Activated naive CD4-positive, alpha-beta T cell treated with anti-CD3 and anti-CD28 coated beads, Interleukin-2, amount 10 ng/mL, durations not matched to agents 7 days and 5 days (primary cell): ENCODE data around the gene FAM180B.

Experiments
- CTCF ChIA-PET: fragments of 350-600 bp; sonication (Branson Sonifier 250); formaldehyde crosslinking; loops from one replicate; lab custom pipeline; 2021; ENCODE audit warnings: antibody characterized with exemption; lab: Charles Lee
- DNase-seq: peaks from one replicate; pipeline ENCODE4 v3.0.0-alpha.2; 2020
- H3K27ac Mint-ChIP-seq: one replicate; pipeline ENCODE4 v1.8.0; 2021; ENCODE audit warnings: mild to moderate bottlenecking, moderate library complexity, mixed read lengths
- H3K27me3 Mint-ChIP-seq: one replicate; pipeline ENCODE4 v1.8.0; 2021; ENCODE audit warnings: mild to moderate bottlenecking, mixed read lengths
- H3K36me3 Mint-ChIP-seq: one replicate; pipeline ENCODE4 v1.8.0; 2021; ENCODE audit warnings: mixed read lengths
- H3K4me1 Mint-ChIP-seq: one replicate; pipeline ENCODE4 v1.8.0; 2021; ENCODE audit warnings: mixed read lengths
- H3K4me3 Mint-ChIP-seq: one replicate; pipeline ENCODE4 v1.8.0; 2021; ENCODE audit warnings: mild to moderate bottlenecking, moderate library complexity, mixed read lengths
- H3K9me3 Mint-ChIP-seq: one replicate; pipeline ENCODE4 v1.8.0; 2021; ENCODE audit warnings: mixed read lengths

Gene FAM180B

GRCh38 chr11:47593934-47594855 is 7.7 kb downstream of the FAM180B start, which contains the start of gene C1QTNF4:
Gene C1QTNF4 (minus strand): TSS chr11:47594411. CDS start chr11:47590810, 3,601 bp downstream.
- peaks cover 59% of the 10 kb centered on the region for H3K27me3 Mint-ChIP-seq
- H3K36me3 Mint-ChIP-seq: no peaks in the 10 kb centered on the region
- no peak within 1 kb of the TSS for H3K27ac Mint-ChIP-seq
- CTCF ChIA-PET: no interaction called here
- no peaks in the 10 kb centered on the region for H3K9me3 Mint-ChIP-seq
- H3K4me1 Mint-ChIP-seq: peaks cover 18% of the 10 kb centered on the region
- no peak for DNase-seq
- H3K4me3 Mint-ChIP-seq: no peak within 1 kb of the TSS

- Mint-ChIP-seq H3K27ac (no peak overlapping the region), H3K4me3 (no peak overlapping the region), H3K4me1 (peaks cover 18% of the 10 kb centered on the region), H3K36me3 (no peaks in the 10 kb centered on the region), H3K27me3 (peaks cover 59% of the 10 kb centered on the region), H3K9me3 (no peaks in the 10 kb centered on the region)
- DNase-seq: no peak
- CTCF ChIA-PET: no interaction called here
These were observed 8.6 kb downstream of the FAM180B start for GRCh38 chr11:47595029-47595428.

GRCh38 chr11:47595967-47596366 is 9.5 kb downstream of the FAM180B start:
- Mint-ChIP-seq H3K4me3 (no peak overlapping the region), H3K27me3 (peaks cover 59% of the 10 kb centered on the region), H3K36me3 (no peaks in the 10 kb centered on the region), H3K27ac (no peak overlapping the region), H3K4me1 (peaks cover 17% of the 10 kb centered on the region), H3K9me3 (no peaks in the 10 kb centered on the region)
- CTCF ChIA-PET: no interaction called here
- DNase-seq: no peak

- no peaks in the 10 kb centered on the region for H3K9me3 Mint-ChIP-seq
- CTCF ChIA-PET: no interaction called here
- H3K4me1 Mint-ChIP-seq: no peaks in the 10 kb centered on the region
- no peak overlapping the region for H3K27ac Mint-ChIP-seq
- H3K36me3 Mint-ChIP-seq: no peaks in the 10 kb centered on the region
- H3K4me3 Mint-ChIP-seq: no peak overlapping the region
- H3K27me3 Mint-ChIP-seq: peaks cover 31% of the 10 kb centered on the region
- no peak for DNase-seq
These were observed 13.4 kb downstream of the FAM180B start for GRCh38 chr11:47599902-47600301.

GRCh38 chr11:47603295-47603694 is 16.8 kb downstream of the FAM180B start:
- Mint-ChIP-seq H3K4me3 (no peak overlapping the region), H3K36me3 (peaks cover 5% of the 10 kb centered on the region), H3K27me3 (peaks cover 13% of the 10 kb centered on the region), H3K27ac (no peak overlapping the region), H3K9me3 (no peaks in the 10 kb centered on the region), H3K4me1 (peaks cover 3% of the 10 kb centered on the region)
- CTCF ChIA-PET: no interaction called here
- DNase-seq: no peak

- peaks cover 10% of the 10 kb centered on the region for H3K4me1 Mint-ChIP-seq
- H3K36me3 Mint-ChIP-seq: peaks cover 5% of the 10 kb centered on the region
- DNase-seq: no peak
- no peak overlapping the region for H3K4me3 Mint-ChIP-seq
- no peak overlapping the region for H3K27ac Mint-ChIP-seq
- CTCF ChIA-PET: no interaction called here
- H3K27me3 Mint-ChIP-seq: peaks cover 11% of the 10 kb centered on the region
- H3K9me3 Mint-ChIP-seq: no peaks in the 10 kb centered on the region
These were observed 19.4 kb downstream of the FAM180B start for GRCh38 chr11:47605921-47606320.

GRCh38 chr11:47606731-47607130 is 20.3 kb downstream of the FAM180B start:
- H3K9me3 Mint-ChIP-seq: no peaks in the 10 kb centered on the region
- no peak overlapping the region for H3K27ac Mint-ChIP-seq

GRCh38 chr11:47607380-47607779 is 20.9 kb downstream of the FAM180B start:
- DNase-seq: no peak
- H3K4me3 Mint-ChIP-seq: no peak overlapping the region
- no peak overlapping the region for H3K27ac Mint-ChIP-seq
- H3K4me1 Mint-ChIP-seq: peaks cover 10% of the 10 kb centered on the region
- H3K27me3 Mint-ChIP-seq: peaks cover 5% of the 10 kb centered on the region
- CTCF ChIA-PET: interaction anchor here (1.2 to 1.6 kb wide), 2 partner anchors 10 to 26 kb away, joined by 3 to 7 read pairs; no protein-coding TSS in a partner anchor
- H3K9me3 Mint-ChIP-seq: no peaks in the 10 kb centered on the region
- peaks cover 5% of the 10 kb centered on the region for H3K36me3 Mint-ChIP-seq

More at GRCh38 chr11:47606731-47607130, 20.3 kb downstream of the FAM180B start:
- Mint-ChIP-seq H3K36me3 (peaks cover 5% of the 10 kb centered on the region), H3K27me3 (peaks cover 9% of the 10 kb centered on the region), H3K4me3 (no peak overlapping the region), H3K4me1 (peaks cover 10% of the 10 kb centered on the region)
- CTCF ChIA-PET: interaction anchor here (1.2 to 1.6 kb wide), 2 partner anchors 10 to 25 kb away, joined by 3 to 7 read pairs; no protein-coding TSS in a partner anchor
- no peak for DNase-seq

GRCh38 chr11:47609675-47610074 is 23.2 kb downstream of the FAM180B start:
- DNase-seq: no peak
- Mint-ChIP-seq H3K9me3 (no peaks in the 10 kb centered on the region), H3K36me3 (peaks cover 7% of the 10 kb centered on the region), H3K4me1 (peaks cover 10% of the 10 kb centered on the region), H3K27ac (no peak overlapping the region), H3K4me3 (no peak overlapping the region), H3K27me3 (peaks cover 5% of the 10 kb centered on the region)
- CTCF ChIA-PET: interaction anchor here (1.3 kb wide), 1 partner anchor 235 kb away, joined by 7 read pairs; no protein-coding TSS in a partner anchor

- H3K36me3 Mint-ChIP-seq: peaks cover 7% of the 10 kb centered on the region
These were observed 24.9 kb downstream of the FAM180B start for GRCh38 chr11:47611348-47611794.

GRCh38 chr11:47615249-47615648 is 28.8 kb downstream of the FAM180B start:
- DNase-seq: no peak
- H3K9me3 Mint-ChIP-seq: no peaks in the 10 kb centered on the region
- no peak overlapping the region for H3K4me3 Mint-ChIP-seq
- peaks cover 15% of the 10 kb centered on the region for H3K36me3 Mint-ChIP-seq
- CTCF ChIA-PET: interaction anchor here (1.0 to 2.5 kb wide), 2 partner anchors 107 to 241 kb away, joined by 3 to 10 read pairs; no protein-coding TSS in a partner anchor
- H3K4me1 Mint-ChIP-seq: no peaks in the 10 kb centered on the region
- no peak overlapping the region for H3K27ac Mint-ChIP-seq
- H3K27me3 Mint-ChIP-seq: no peaks in the 10 kb centered on the region

More at GRCh38 chr11:47611348-47611794, 24.9 kb downstream of the FAM180B start:
- H3K9me3 Mint-ChIP-seq: no peaks in the 10 kb centered on the region
- H3K27me3 Mint-ChIP-seq: peaks cover 5% of the 10 kb centered on the region
- no peak for DNase-seq
- no peak overlapping the region for H3K4me3 Mint-ChIP-seq
- no peak overlapping the region for H3K27ac Mint-ChIP-seq
- CTCF ChIA-PET: no interaction called here
- H3K4me1 Mint-ChIP-seq: peaks cover 10% of the 10 kb centered on the region

- H3K4me3 Mint-ChIP-seq: no peak overlapping the region
- H3K27ac Mint-ChIP-seq: no peak overlapping the region
- H3K36me3 Mint-ChIP-seq: peaks cover 21% of the 10 kb centered on the region
- peak; percentile 53 for DNase-seq
- no peaks in the 10 kb centered on the region for H3K4me1 Mint-ChIP-seq
- CTCF ChIA-PET: interaction anchor here (0.5 to 2.5 kb wide), 7 partner anchors 10 to 243 kb away, joined by 3 to 10 read pairs (median 3); no protein-coding TSS in a partner anchor
- no peaks in the 10 kb centered on the region for H3K27me3 Mint-ChIP-seq
- H3K9me3 Mint-ChIP-seq: no peaks in the 10 kb centered on the region
These were observed 30.4 kb downstream of the FAM180B start for GRCh38 chr11:47616726-47617416.

- Mint-ChIP-seq H3K9me3 (no peaks in the 10 kb centered on the region), H3K27ac (no peak overlapping the region), H3K27me3 (no peaks in the 10 kb centered on the region), H3K4me1 (no peaks in the 10 kb centered on the region), H3K36me3 (peaks cover 21% of the 10 kb centered on the region), H3K4me3 (no peak overlapping the region)
- no peak for DNase-seq
- CTCF ChIA-PET: interaction anchor here (0.7 to 2.5 kb wide), 5 partner anchors 10 to 243 kb away, joined by 3 to 10 read pairs (median 4); no protein-coding TSS in a partner anchor
These were observed 30.9 kb downstream of the FAM180B start for GRCh38 chr11:47617417-47617809.

GRCh38 chr11:47620836-47621378 is 34.4 kb downstream of the FAM180B start:
- Mint-ChIP-seq H3K27me3 (no peaks in the 10 kb centered on the region), H3K36me3 (peaks cover 24% of the 10 kb centered on the region), H3K27ac (no peak overlapping the region), H3K4me3 (no peak overlapping the region), H3K4me1 (no peaks in the 10 kb centered on the region), H3K9me3 (no peaks in the 10 kb centered on the region)
- DNase-seq: no peak
- CTCF ChIA-PET: interaction anchor here (0.7 kb wide), 1 partner anchor 653 kb away, joined by 3 read pairs; no protein-coding TSS in a partner anchor
